GM18873 (cell line): Measurements from ENCODE around the gene KCTD13.

Experiments
- ATAC-seq: cut with Tn5 transposase; IDR thresholded peaks from one replicate; pipeline ENCODE4 v1.9.1; 2021; ENCODE audit warnings: mild to moderate bottlenecking, moderate library complexity, moderate number of reproducible peaks; ENCODE audit not compliant: unreplicated experiment, low FRiP score

Gene KCTD13

DNA sequence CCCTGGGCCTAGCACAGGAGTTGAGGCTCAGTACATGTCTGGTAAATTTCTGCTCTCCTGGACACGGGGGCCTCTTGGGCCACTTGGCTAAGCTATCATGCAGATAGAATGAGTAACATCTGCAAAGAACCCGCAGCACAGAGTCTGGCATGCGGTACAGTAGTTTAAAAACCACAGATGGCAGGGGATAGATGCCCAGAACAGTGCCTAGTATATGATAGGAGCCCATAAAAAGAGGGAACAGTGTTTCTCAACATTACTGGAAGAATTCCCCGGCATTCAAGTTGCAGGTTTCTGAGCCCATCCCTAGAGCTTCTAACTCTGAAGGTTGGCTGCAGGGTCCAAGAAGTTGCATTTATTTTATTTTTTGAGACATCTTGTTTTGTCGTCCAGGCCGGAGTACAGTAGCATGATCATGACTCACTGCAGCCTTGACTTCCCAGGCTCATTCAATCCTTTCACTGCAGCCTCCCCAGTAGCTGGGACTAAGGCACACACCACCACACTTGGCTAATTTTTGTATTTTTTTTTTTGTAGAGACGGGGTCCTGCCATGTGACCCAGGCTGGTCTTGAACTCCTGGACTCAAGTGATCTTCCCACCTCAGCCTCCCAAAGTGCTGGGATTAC is 68.8 kb downstream of the KCTD13 start:
- no peak for ATAC-seq
